ENCODE data around the gene ADGRF4. TPM values are rescaled to one million over a fixed set of nuclear protein-coding genes. Genes with fewer than 3 reads are reported as not detected.

ADGRF4 gene
- total and polyA plus RNA-seq, 2 of the 8 experiments (the other 6 are each of a cell fraction or from before 2014, with no cell fraction given): 0.02 TPM; not detected in 1

- Histone ChIP-seq H3K4ac (replicated peaks; ENCODE audit: insufficient read length, low read depth, low read length) (no peak overlapping the region), H4K8ac (ENCODE audit: extremely low read depth, insufficient read depth, low read length) (no peak overlapping the region), H3K4me3 (ENCODE audit: extremely low read depth in 1 of 4, insufficient read depth in 2 of 4, low read depth in 3 of 4, low read length in 4 of 4) (no peak overlapping the region), H2BK12ac (ENCODE audit: low read depth, low read length) (no peak overlapping the region), H2AK5ac (ENCODE audit: low read depth, low read length) (no peak overlapping the region), H3K14ac (ENCODE audit: insufficient read length) (no peak overlapping the region), H2BK120ac (replicated peaks; ENCODE audit: low read depth, low read length) (no peak overlapping the region), H3K9me3 (ENCODE audit: insufficient read depth in 2 of 2, low read depth in 1 of 2, low read length in 1 of 2) (no peaks in the 10 kb centered on the region), H4K20me1 (replicated peaks in 1 of 2; ENCODE audit: control insufficient read depth in 1 of 2, insufficient read depth in 2 of 2, low read length in 2 of 2) (no peaks in the 10 kb centered on the region), H4K91ac (replicated peaks; ENCODE audit: insufficient read length, low read length) (no peak overlapping the region), H2BK5ac (ENCODE audit: low read depth, low read length) (no peak overlapping the region), H3K27ac (ENCODE audit: low read depth, low read length) (no peak overlapping the region), H3K23me2 (ENCODE audit: low read depth, low read length) (no peaks in the 10 kb centered on the region), H3K36me3 (ENCODE audit: control insufficient read depth in 2 of 4, insufficient read depth in 4 of 4, low read length in 3 of 4) (no peaks in the 10 kb centered on the region), H3K9ac (replicated peaks in 1 of 4; ENCODE audit: extremely low read depth in 1 of 4, low read depth in 3 of 4, low read length in 3 of 4) (no peak overlapping the region), H3K79me2 (ENCODE audit: control insufficient read depth in 1 of 2, insufficient read depth in 2 of 2, low read length in 2 of 2) (no peaks in the 10 kb centered on the region), H3K27me3 (replicated peaks in 1 of 4; ENCODE audit: control insufficient read depth in 3 of 4, extremely low read depth in 1 of 4, insufficient read depth in 3 of 4, low read length in 3 of 4) (no peaks in the 10 kb centered on the region), H2AFZ (ENCODE audit: low read length) (no peak overlapping the region), H4K5ac (ENCODE audit: insufficient read length, low read depth, low read length) (no peak overlapping the region), H3K79me1 (ENCODE audit: low read depth, low read length) (no peaks in the 10 kb centered on the region), H3K4me2 (ENCODE audit: insufficient read depth in 1 of 2, low read depth in 2 of 2, low read length in 2 of 2) (no peak overlapping the region), H3K56ac (replicated peaks; ENCODE audit: insufficient read length, low read depth, low read length) (no peak overlapping the region), H2BK15ac (ENCODE audit: low read length) (no peak overlapping the region), H3K4me1 (replicated peaks in 1 of 4; ENCODE audit: control insufficient read depth in 3 of 4, insufficient read depth in 4 of 4, low read length in 3 of 4) (peaks cover 0 to 9% (median 3%) of the 10 kb centered on the region in 4 experiments; a peak in 5 of 7 replicates), H2BK20ac (ENCODE audit: low read length) (no peak overlapping the region), H3K23ac (ENCODE audit: insufficient read length) (no peak overlapping the region), H3K18ac (ENCODE audit: extremely low read depth, low read length) (no peak overlapping the region)
- DNase-seq (ENCODE audit: low read depth in 1 of 2, low spot score in 2 of 2) (no peak), FAIRE-seq (no peak)
- CTCF ChIA-PET (ENCODE audit: partially characterized antibody): no interaction called here
- POLR2A ChIA-PET (ENCODE audit: partially characterized antibody): no interaction called here
- WGBS, 2 experiments (ENCODE audit: extremely low coverage in 1 of 2, insufficient coverage in 1 of 2, insufficient read length in 1 of 2, insufficient replicate concordance in 2 of 2, low coverage in 1 of 2, low lambda C conversion rate in 2 of 2, missing lambda C conversion rate in 1 of 2): 95% methylated on average over 1 of the region's 1 CpG; no CpG with 5 or more reads in 1 of the 2 experiments
- no peak for TF ChIP-seq POU5F1 (IDR thresholded peaks at IDR 0.05; ENCODE audit: low read depth, low read length)
- TF ChIP-seq BACH1 (IDR thresholded peaks at IDR 0.05; ENCODE audit: low read length): no peak
- TF ChIP-seq CBX5 (IDR thresholded peaks at IDR 0.05; ENCODE audit: low read depth, low read length): no peak
- TF ChIP-seq BCL11A (IDR thresholded peaks at IDR 0.05; ENCODE audit: low read depth in 2 of 2, low read length in 2 of 2): no peak
- no peak for TF ChIP-seq RAD21 (IDR thresholded peaks at IDR 0.05 in 1 of 2, conservative IDR thresholded peaks at IDR 0.05 in 1 of 2; ENCODE audit: low read depth in 2 of 2, low read length in 2 of 2)
- no peak for TF ChIP-seq EGR1 (IDR thresholded peaks at IDR 0.05; ENCODE audit: borderline replicate concordance, low read depth, low read length)
- no peak for TF ChIP-seq SIRT6 (IDR thresholded peaks at IDR 0.05; ENCODE audit: low read length)
- TF ChIP-seq CEBPB (IDR thresholded peaks at IDR 0.05; ENCODE audit: low read depth, low read length): no peak
- TF ChIP-seq TCF12 (IDR thresholded peaks at IDR 0.05; ENCODE audit: low read depth, low read length): no peak
- TF ChIP-seq TAF7 (optimal IDR thresholded peaks at IDR 0.05; ENCODE audit: borderline replicate concordance, low read depth, low read length): no peak
- no peak for TF ChIP-seq HDAC2 (IDR thresholded peaks at IDR 0.05; ENCODE audit: borderline replicate concordance in 1 of 2, low read depth in 2 of 2, low read length in 2 of 2)
Measured at GRCh38 chr6:47672816-47673215, 25.6 kb upstream of the ADGRF4 start.

Measured in H1 (cell line).